Measurements from ENCODE around the gene SLC4A1.

DNA sequence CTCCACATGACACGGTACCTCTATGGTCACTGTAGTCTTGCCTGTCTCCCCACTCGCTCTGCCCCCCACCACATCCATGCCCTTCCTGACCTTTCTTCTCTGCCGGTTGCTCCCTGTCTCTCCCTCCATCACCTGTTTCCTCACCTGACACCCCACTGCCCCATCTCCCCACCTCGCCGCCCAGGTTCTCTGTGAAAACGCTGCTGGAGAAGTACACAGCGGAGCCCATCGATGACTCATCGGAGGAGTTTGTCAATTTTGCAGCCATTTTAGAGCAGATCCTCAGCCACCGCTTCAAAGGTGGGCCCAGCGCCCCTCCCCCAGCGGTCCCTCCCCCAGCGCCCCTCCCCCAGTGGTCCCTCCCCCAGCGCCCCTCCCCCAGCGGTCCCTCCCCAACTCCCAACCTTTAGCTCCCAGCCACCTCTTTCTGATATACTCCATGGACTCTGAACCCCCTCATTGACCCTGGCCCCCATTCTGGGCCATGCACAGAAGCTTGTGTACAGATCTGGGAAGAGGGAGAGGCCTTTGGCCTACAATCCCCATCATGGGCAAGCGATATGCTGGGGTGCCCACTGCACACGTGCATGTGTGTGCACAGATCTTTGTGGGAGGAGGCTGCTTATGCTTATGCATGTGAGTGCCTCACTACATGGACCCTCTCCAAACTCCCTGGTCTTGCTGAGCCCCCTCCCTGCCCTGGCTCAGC is 44.6 kb upstream of the SLC4A1 start:
- TF ChIP-seq ZFP36 (IDR thresholded peaks at IDR 0.05; ENCODE audit: borderline replicate concordance, partially characterized antibody) (no peak), JUNB (IDR thresholded peaks at IDR 0.05) (no peak), POLR2A (IDR thresholded peaks at IDR 0.05; ENCODE audit: low read length) (no peak), BHLHE40 (IDR thresholded peaks at IDR 0.05; ENCODE audit: low read depth, low read length) (no peak), NR3C1 (IDR thresholded peaks at IDR 0.05) (no peak), HDAC2 (IDR thresholded peaks at IDR 0.05) (no peak), JUN (IDR thresholded peaks at IDR 0.05) (no peak), EP300 (IDR thresholded peaks at IDR 0.05) (no peak), CHD2 (IDR thresholded peaks at IDR 0.05; ENCODE audit: low read length, partially characterized antibody) (no peak)
- TF ChIP-seq, protein P1, sequence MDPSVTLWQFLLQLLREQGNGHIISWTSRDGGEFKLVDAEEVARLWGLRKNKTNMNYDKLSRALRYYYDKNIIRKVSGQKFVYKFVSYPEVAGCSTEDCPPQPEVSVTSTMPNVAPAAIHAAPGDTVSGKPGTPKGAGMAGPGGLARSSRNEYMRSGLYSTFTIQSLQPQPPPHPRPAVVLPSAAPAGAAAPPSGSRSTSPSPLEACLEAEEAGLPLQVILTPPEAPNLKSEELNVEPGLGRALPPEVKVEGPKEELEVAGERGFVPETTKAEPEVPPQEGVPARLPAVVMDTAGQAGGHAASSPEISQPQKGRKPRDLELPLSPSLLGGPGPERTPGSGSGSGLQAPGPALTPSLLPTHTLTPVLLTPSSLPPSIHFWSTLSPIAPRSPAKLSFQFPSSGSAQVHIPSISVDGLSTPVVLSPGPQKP (IDR thresholded peaks at IDR 0.05; ENCODE audit: low read depth, low read length) = no peak
- TF ChIP-seq, protein P2, sequence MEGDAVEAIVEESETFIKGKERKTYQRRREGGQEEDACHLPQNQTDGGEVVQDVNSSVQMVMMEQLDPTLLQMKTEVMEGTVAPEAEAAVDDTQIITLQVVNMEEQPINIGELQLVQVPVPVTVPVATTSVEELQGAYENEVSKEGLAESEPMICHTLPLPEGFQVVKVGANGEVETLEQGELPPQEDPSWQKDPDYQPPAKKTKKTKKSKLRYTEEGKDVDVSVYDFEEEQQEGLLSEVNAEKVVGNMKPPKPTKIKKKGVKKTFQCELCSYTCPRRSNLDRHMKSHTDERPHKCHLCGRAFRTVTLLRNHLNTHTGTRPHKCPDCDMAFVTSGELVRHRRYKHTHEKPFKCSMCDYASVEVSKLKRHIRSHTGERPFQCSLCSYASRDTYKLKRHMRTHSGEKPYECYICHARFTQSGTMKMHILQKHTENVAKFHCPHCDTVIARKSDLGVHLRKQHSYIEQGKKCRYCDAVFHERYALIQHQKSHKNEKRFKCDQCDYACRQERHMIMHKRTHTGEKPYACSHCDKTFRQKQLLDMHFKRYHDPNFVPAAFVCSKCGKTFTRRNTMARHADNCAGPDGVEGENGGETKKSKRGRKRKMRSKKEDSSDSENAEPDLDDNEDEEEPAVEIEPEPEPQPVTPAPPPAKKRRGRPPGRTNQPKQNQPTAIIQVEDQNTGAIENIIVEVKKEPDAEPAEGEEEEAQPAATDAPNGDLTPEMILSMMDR (IDR thresholded peaks at IDR 0.05) = no peak
- TF ChIP-seq, protein P3, sequence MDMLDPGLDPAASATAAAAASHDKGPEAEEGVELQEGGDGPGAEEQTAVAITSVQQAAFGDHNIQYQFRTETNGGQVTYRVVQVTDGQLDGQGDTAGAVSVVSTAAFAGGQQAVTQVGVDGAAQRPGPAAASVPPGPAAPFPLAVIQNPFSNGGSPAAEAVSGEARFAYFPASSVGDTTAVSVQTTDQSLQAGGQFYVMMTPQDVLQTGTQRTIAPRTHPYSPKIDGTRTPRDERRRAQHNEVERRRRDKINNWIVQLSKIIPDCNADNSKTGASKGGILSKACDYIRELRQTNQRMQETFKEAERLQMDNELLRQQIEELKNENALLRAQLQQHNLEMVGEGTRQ (IDR thresholded peaks at IDR 0.05) = no peak
- TF ChIP-seq, protein P4, sequence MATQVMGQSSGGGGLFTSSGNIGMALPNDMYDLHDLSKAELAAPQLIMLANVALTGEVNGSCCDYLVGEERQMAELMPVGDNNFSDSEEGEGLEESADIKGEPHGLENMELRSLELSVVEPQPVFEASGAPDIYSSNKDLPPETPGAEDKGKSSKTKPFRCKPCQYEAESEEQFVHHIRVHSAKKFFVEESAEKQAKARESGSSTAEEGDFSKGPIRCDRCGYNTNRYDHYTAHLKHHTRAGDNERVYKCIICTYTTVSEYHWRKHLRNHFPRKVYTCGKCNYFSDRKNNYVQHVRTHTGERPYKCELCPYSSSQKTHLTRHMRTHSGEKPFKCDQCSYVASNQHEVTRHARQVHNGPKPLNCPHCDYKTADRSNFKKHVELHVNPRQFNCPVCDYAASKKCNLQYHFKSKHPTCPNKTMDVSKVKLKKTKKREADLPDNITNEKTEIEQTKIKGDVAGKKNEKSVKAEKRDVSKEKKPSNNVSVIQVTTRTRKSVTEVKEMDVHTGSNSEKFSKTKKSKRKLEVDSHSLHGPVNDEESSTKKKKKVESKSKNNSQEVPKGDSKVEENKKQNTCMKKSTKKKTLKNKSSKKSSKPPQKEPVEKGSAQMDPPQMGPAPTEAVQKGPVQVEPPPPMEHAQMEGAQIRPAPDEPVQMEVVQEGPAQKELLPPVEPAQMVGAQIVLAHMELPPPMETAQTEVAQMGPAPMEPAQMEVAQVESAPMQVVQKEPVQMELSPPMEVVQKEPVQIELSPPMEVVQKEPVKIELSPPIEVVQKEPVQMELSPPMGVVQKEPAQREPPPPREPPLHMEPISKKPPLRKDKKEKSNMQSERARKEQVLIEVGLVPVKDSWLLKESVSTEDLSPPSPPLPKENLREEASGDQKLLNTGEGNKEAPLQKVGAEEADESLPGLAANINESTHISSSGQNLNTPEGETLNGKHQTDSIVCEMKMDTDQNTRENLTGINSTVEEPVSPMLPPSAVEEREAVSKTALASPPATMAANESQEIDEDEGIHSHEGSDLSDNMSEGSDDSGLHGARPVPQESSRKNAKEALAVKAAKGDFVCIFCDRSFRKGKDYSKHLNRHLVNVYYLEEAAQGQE (IDR thresholded peaks at IDR 0.05) = no peak
